IMR-90 (cell line): ENCODE results near the gene CTBP2. TPM values are rescaled to one million over a fixed set of nuclear protein-coding genes. Genes with fewer than 3 reads are reported as not detected.

ENCODE experiments used
- ATAC-seq: fragments of 200-7000 bp; cut with Tn5 transposase; 2 replicates; pipeline ENCODE4 v1.9.1; 2020; ENCODE audit warnings: low read depth, mild to moderate bottlenecking, moderate library complexity
- BruUV-seq: library from RNA; stranded (reverse); fragments of 400-500 nt; replicated peaks from 2 replicates; lab custom pipeline; 2021; lab: Mats Ljungman, UMichigan
- CTCF ChIA-PET: fragments of 300-600 bp; formaldehyde crosslinking; extraction: SDS; loops from one replicate; lab custom pipeline; 2021; ENCODE audit warnings: antibody characterized with exemption; lab: Yijun Ruan, JAX
- POLR2A ChIA-PET: fragments of 300-600 bp; sonication (Branson Sonifier 250); formaldehyde crosslinking; loops from one replicate; lab custom pipeline; 2022; ENCODE audit warnings: antibody characterized with exemption; ENCODE audit not compliant: unreplicated experiment; lab: Charles Lee
- DNase-seq: peaks from one replicate; pipeline ENCODE4 v3.0.0; 2013
- H2AFZ ChIP-seq: replicated peaks from 2 replicates; pipeline ENCODE3; 2013; ENCODE audit warnings: low read length, mild to moderate bottlenecking; ENCODE audit not compliant: poor library complexity
- H2AK5ac ChIP-seq: 2 replicates; pipeline ENCODE4 v1.6.1; 2013; ENCODE audit warnings: low read depth, low read length, inconsistent platforms
- H2AK9ac ChIP-seq: replicated peaks from 2 replicates; pipeline ENCODE3; 2013; ENCODE audit warnings: mild to moderate bottlenecking, low read depth, low read length, moderate library complexity; ENCODE audit not compliant: poor library complexity
- H2BK120ac ChIP-seq: 2 replicates; pipeline ENCODE4 v1.6.1; 2013; ENCODE audit warnings: low read depth, low read length, inconsistent platforms
- H2BK15ac ChIP-seq: 3 replicates; pipeline ENCODE4 v1.6.1; 2013; ENCODE audit warnings: low read depth, low read length, inconsistent platforms
- H2BK20ac ChIP-seq: 2 replicates; pipeline ENCODE4 v1.6.1; 2013; ENCODE audit warnings: low read depth, mild to moderate bottlenecking, inconsistent platforms, low read length, moderate library complexity
- H2BK5ac ChIP-seq: 2 replicates; pipeline ENCODE4 v1.6.1; 2013; ENCODE audit warnings: mild to moderate bottlenecking, low read depth, low read length, inconsistent platforms; ENCODE audit not compliant: poor library complexity, severe bottlenecking
- H3K14ac ChIP-seq: replicated peaks from 2 replicates; pipeline ENCODE4 v1.6.1; 2013; ENCODE audit warnings: low read depth, low read length, inconsistent platforms
- H3K18ac ChIP-seq: 2 replicates; pipeline ENCODE4 v1.6.1; 2013; ENCODE audit warnings: low read depth, low read length, control low read depth
- H3K23ac ChIP-seq: 2 replicates; pipeline ENCODE4 v1.6.1; 2013; ENCODE audit warnings: low read depth, low read length, inconsistent platforms
- H3K27ac ChIP-seq: 2 replicates; pipeline ENCODE4 v1.5.1; 2013; ENCODE audit warnings: mild to moderate bottlenecking, control low read depth, low read length; ENCODE audit not compliant: insufficient read depth
- H3K27me3 ChIP-seq: 2 replicates; pipeline ENCODE4 v1.6.1; 2013; ENCODE audit warnings: low read length; ENCODE audit not compliant: control insufficient read depth, insufficient read depth
- H3K36me3 ChIP-seq: 2 replicates; pipeline ENCODE4 v1.6.1; 2013; ENCODE audit warnings: low read length, mixed read lengths; ENCODE audit not compliant: control insufficient read depth, insufficient read depth
- H3K4ac ChIP-seq: 2 replicates; pipeline ENCODE4 v1.6.1; 2013; ENCODE audit warnings: low read depth, low read length, inconsistent platforms
- H3K4me1 ChIP-seq: 2 replicates; pipeline ENCODE4 v1.6.1; 2013; ENCODE audit warnings: low read length, mixed read lengths; ENCODE audit not compliant: control insufficient read depth, insufficient read depth
- H3K4me2 ChIP-seq: 2 replicates; pipeline ENCODE4 v1.6.1; 2013; ENCODE audit warnings: low read depth, mild to moderate bottlenecking, control low read depth, low read length, moderate library complexity
- H3K4me3 ChIP-seq: 2 replicates; pipeline ENCODE4 v1.5.1; 2013; ENCODE audit warnings: low read depth, mild to moderate bottlenecking, control low read depth, low read length, moderate library complexity; ENCODE audit not compliant: insufficient read depth
- H3K56ac ChIP-seq: 2 replicates; pipeline ENCODE4 v1.6.1; 2013; ENCODE audit warnings: low read length, inconsistent platforms; ENCODE audit not compliant: insufficient read depth; ENCODE audit errors: extremely low read depth
- H3K79me1 ChIP-seq, 2 experiments: 2 replicates each; pipeline ENCODE4 v1.6.1; 2013; ENCODE audit warnings: low read length in 2 of 2, inconsistent platforms in 1 of 2, low read depth in 1 of 2
- H3K9ac ChIP-seq: 2 replicates; pipeline ENCODE4 v1.6.1; 2013; ENCODE audit warnings: low read depth, low read length, control low read depth
- H3K9me1 ChIP-seq: 2 replicates; pipeline ENCODE4 v1.6.1; 2013; ENCODE audit warnings: low read length, inconsistent platforms; ENCODE audit not compliant: insufficient read depth
- H3K9me3 ChIP-seq: 2 replicates; pipeline ENCODE4 v1.6.1; 2013; ENCODE audit warnings: low read length; ENCODE audit not compliant: control insufficient read depth, insufficient read depth
- H4K20me1 ChIP-seq: 2 replicates; pipeline ENCODE4 v1.6.1; 2013; ENCODE audit warnings: low read length, inconsistent platforms; ENCODE audit not compliant: insufficient read depth
- H4K5ac ChIP-seq: 2 replicates; pipeline ENCODE4 v1.6.1; 2013; ENCODE audit warnings: mild to moderate bottlenecking, low read depth, low read length, control low read depth
- H4K8ac ChIP-seq, 2 experiments: 2 replicates each; pipeline ENCODE4 v1.6.1; 2013; ENCODE audit warnings: low read depth in 2 of 2, low read length in 2 of 2, control low read depth in 1 of 2, inconsistent platforms in 1 of 2
- H4K91ac ChIP-seq: 2 replicates; pipeline ENCODE4 v1.6.1; 2013; ENCODE audit warnings: low read depth, low read length, inconsistent platforms; ENCODE audit not compliant: insufficient read depth
- BHLHE40 ChIP-seq: fragments of 150-350 bp; IDR thresholded peaks from 2 replicates; pipeline ENCODE4 v1.6.1; 2016; ENCODE audit warnings: mild to moderate bottlenecking, low read depth, low read length
- CEBPB ChIP-seq: IDR thresholded peaks from 2 replicates; pipeline ENCODE4 v1.6.1; 2012; ENCODE audit warnings: low read depth, low read length, improper control_type of control experiment
- CHD1 ChIP-seq: IDR thresholded peaks from 2 replicates; pipeline ENCODE4 v1.6.1; 2012; ENCODE audit warnings: low read depth, low read length, improper control_type of control experiment
- CTCF ChIP-seq: conservative IDR thresholded peaks from 2 replicates; pipeline ENCODE4 v1.5.1; 2012; ENCODE audit warnings: mild to moderate bottlenecking, low read depth, low read length, improper control_type of control experiment
- FOS ChIP-seq: fragments of 150-350 bp; IDR thresholded peaks from 2 replicates; pipeline ENCODE4 v1.6.1; 2016; ENCODE audit warnings: low read depth, low read length
- MAFK ChIP-seq: IDR thresholded peaks from 2 replicates; pipeline ENCODE4 v1.6.1; 2012; ENCODE audit warnings: low read depth, low read length, improper control_type of control experiment
- MAZ ChIP-seq: IDR thresholded peaks from 2 replicates; pipeline ENCODE4 v1.6.1; 2012; ENCODE audit warnings: low read depth, mild to moderate bottlenecking, low read length, improper control_type of control experiment, moderate library complexity, borderline replicate concordance
- MXI1 ChIP-seq: IDR thresholded peaks from 2 replicates; pipeline ENCODE4 v1.6.1; 2012; ENCODE audit warnings: low read depth, mild to moderate bottlenecking, low read length, moderate library complexity, borderline replicate concordance
- NFE2L2 ChIP-seq: fragments of 150-350 bp; IDR thresholded peaks from 2 replicates; pipeline ENCODE4 v1.6.1; 2016; ENCODE audit warnings: low read depth, mild to moderate bottlenecking, low read length
- POLR2A ChIP-seq: IDR thresholded peaks from 2 replicates; pipeline ENCODE4 v1.6.1; 2012; ENCODE audit warnings: mild to moderate bottlenecking, low read depth, low read length
- RAD21 ChIP-seq: IDR thresholded peaks from 2 replicates; pipeline ENCODE4 v1.6.1; 2012; ENCODE audit warnings: low read length, improper control_type of control experiment
- RCOR1 ChIP-seq: IDR thresholded peaks from 2 replicates; pipeline ENCODE4 v1.6.1; 2012; ENCODE audit warnings: mild to moderate bottlenecking, low read length, improper control_type of control experiment; ENCODE audit not compliant: insufficient replicate concordance
- RFX5 ChIP-seq: IDR thresholded peaks from 2 replicates; pipeline ENCODE4 v1.8.0; 2012; ENCODE audit warnings: low read depth, mild to moderate bottlenecking, low read length, moderate library complexity
- SMC3 ChIP-seq: fragments of 150-350 bp; IDR thresholded peaks from 2 replicates; pipeline ENCODE4 v1.6.1; 2016; ENCODE audit warnings: low read depth, mild to moderate bottlenecking, antibody characterized with exemption, low read length, moderate library complexity
- WGBS, 2 experiments: methylation state at CpG; one replicate each; pipeline versions ENCODE4 v1.1.5 to v1.1.7; 2013; ENCODE audit warnings: missing lambda C conversion rate in 2 of 2; ENCODE audit not compliant: insufficient read length in 1 of 2; ENCODE audit errors: extremely low coverage in 2 of 2; 5-methylcytosine and 5-hydroxymethylcytosine counted together
- dilution Hi-C: fragments of 300-500 bp; cut with HindIII; formaldehyde crosslinking; loops from one replicate; pipeline ENCODE4 v1.14.3; 2018; ENCODE audit warnings: low sequenced_read_pairs; ENCODE audit not compliant: unreplicated experiment
- in situ Hi-C: fragments of 300-500 bp; cut with MboI; formaldehyde crosslinking; loops from 3 replicates; pipeline ENCODE4 v1.14.3; 2019; ENCODE audit warnings: low sequenced_read_pairs, inconsistent platforms, mixed read lengths
- intact Hi-C: fragments of 100-400 bp; cut with micrococcal nuclease; formaldehyde crosslinking; loops from 2 replicates; pipeline ENCODE4 v1.10.0; 2022
- polyA plus RNA-seq, 3 experiments: library from polyadenylated mRNA; depleted of rRNA; stranded (reverse); fragments of >200 nt; gene quantifications; 2 replicates each; pipeline ENCODE4 v1.2.3, GENCODE V29; 2012; ENCODE audit warnings: low replicate concordance in 1 of 3
- total RNA-seq: library from RNA; depleted of rRNA; stranded (reverse); fragments of >200 nt; gene quantifications from 2 replicates; pipeline ENCODE4 v1.2.3, GENCODE V29; 2012
- TF ChIP-seq, protein P1 (sequence below): fragments of 150-350 bp; IDR thresholded peaks from 2 replicates; pipeline ENCODE4 v1.6.1; 2016; ENCODE audit warnings: low read depth, mild to moderate bottlenecking, low read length, moderate library complexity, borderline replicate concordance

CTBP2 gene
- total and polyA plus RNA-seq, 2 of the 4 experiments (the other 2 are of a cell fraction), result 81.0 to 86.6 TPM

- Histone ChIP-seq H2BK15ac (no peak overlapping the region), H2AK5ac (no peak overlapping the region), H3K4me1 (peaks cover 23% of the 10 kb centered on the region), H3K18ac (no peak overlapping the region), H3K79me1 (peaks cover 0 to 42% of the 10 kb centered on the region in 2 experiments; a peak in 2 of 4 replicates), H4K5ac (no peak overlapping the region), H3K9ac (no peak overlapping the region), H4K20me1 (peaks cover 78% of the 10 kb centered on the region), H3K14ac (no peak overlapping the region), H3K4ac (peak overlapping the region; percentile 54; the same call in 1 of the 2 replicates), H2BK20ac (no peak overlapping the region), H2BK120ac (no peak overlapping the region), H3K23ac (peak overlapping the region; percentile 48; the same call in 1 of the 2 replicates), H3K4me2 (peak overlapping the region; percentile 58), H3K27ac (peak overlapping the region; percentile 20; the same call in 1 of the 2 replicates), H3K9me1 (peaks cover 14% of the 10 kb centered on the region), H4K8ac (no peak overlapping the region), H2AK9ac (no peak overlapping the region), H3K4me3 (no peak overlapping the region), H4K91ac (no peak overlapping the region), H2AFZ (no peak overlapping the region), H3K9me3 (no peaks in the 10 kb centered on the region), H3K27me3 (no peaks in the 10 kb centered on the region), H2BK5ac (no peak overlapping the region), H3K56ac (no peak overlapping the region), H3K36me3 (peaks cover 10% of the 10 kb centered on the region)
- ChIA-PET POLR2A (no interaction called here), CTCF (interaction anchor here (1.9 kb wide), 1 partner anchor 10 kb away, joined by 7 read pairs; no protein-coding TSS in a partner anchor)
- DNase-seq (no peak), ATAC-seq (no peak)
- intact Hi-C loops (loop anchor here (5.0 kb wide), 2 partner anchors 158 to 472 kb away; no protein-coding TSS in a partner anchor), in situ Hi-C loops (loop anchor here (10.0 kb wide), 1 partner anchor 100 kb away; no protein-coding TSS in a partner anchor), dilution Hi-C loops (no loop called here)
- no TSS peak for BruUV-seq
- TF ChIP-seq RCOR1 (no peak), MXI1 (no peak), NFE2L2 (no peak), CTCF (no peak), MAZ (no peak), FOS (no peak), CHD1 (no peak), POLR2A (no peak), CEBPB (no peak), BHLHE40 (no peak), SMC3 (no peak), MAFK (no peak), RFX5 (no peak), RAD21 (no peak)
- TF ChIP-seq, protein P1, sequence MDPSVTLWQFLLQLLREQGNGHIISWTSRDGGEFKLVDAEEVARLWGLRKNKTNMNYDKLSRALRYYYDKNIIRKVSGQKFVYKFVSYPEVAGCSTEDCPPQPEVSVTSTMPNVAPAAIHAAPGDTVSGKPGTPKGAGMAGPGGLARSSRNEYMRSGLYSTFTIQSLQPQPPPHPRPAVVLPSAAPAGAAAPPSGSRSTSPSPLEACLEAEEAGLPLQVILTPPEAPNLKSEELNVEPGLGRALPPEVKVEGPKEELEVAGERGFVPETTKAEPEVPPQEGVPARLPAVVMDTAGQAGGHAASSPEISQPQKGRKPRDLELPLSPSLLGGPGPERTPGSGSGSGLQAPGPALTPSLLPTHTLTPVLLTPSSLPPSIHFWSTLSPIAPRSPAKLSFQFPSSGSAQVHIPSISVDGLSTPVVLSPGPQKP, result no peak
- 37% methylated on average over 7 of the region's 8 CpGs; no CpG with 5 or more reads in 1 of the 2 experiments for WGBS, 2 experiments
Measured at GRCh38 chr10:125155101-125155500, 5.3 kb downstream of the CTBP2 start.
